IPS DF 19.7 (cell line): ENCODE measurements around the gene TGM4.
A peak's percentile ranks its signal among the peaks of the same experiment; 100 is the strongest.
"Not testable (repeated sequence)": the region's sequence is repeated elsewhere in the genome, so short reads cannot be mapped to it uniquely, and the experiment has no call there.

Source experiments
- DNase-seq: peaks from one replicate; pipeline ENCODE4 v3.0.0-alpha.2; 2013; ENCODE audit warnings: low read depth, low spot score

The TGM4 gene

GRCh38 chr3:44874308-44874707 is at the start of gene TGM4:
TSS of gene TGM4 (plus strand) at chr3:44874608. CDS start at chr3:44874679, 71 bp downstream.
- no peak for DNase-seq

GRCh38 chr3:44825264-44825925 is 49.0 kb upstream of the TGM4 start:
- no peak for DNase-seq

DNA sequence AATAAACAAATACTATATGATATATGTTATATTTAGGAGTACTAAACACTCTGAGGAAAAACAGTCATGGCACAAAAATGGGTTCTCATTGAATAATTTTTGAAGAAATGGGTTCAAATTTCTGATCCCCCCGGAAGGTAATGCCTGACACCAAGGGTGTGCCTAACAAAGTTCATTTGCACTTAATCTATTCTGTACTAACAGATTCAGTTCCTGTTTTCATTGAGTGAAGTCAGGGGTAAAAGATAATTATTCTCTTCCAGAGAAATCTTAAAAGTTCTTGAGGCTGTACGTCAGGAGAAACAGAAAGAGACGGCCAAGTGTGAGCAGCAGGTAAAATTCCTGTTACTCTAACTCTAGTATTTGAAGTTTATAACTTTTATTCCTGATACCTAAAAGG is 47.2 kb upstream of the TGM4 start:
- no peak for DNase-seq

DNA sequence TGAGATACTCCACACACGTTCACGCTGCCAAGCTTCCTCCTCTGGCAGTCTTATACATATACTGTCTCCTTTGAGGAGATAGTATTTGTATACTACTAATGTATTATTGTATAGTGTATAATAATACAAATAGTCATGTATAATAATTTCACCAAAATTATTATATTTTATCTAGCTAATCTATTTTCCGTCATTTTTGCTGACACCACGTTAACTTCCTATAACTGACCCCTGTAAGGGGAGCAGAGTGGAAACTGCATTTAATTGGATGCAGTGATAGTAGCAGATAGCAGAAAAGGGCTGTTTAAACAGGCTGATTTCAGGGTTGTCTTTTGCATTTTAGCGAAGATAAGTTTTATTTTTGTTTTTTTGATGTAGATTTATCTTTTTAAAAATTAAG is 43.2 kb upstream of the TGM4 start:
- DNase-seq, result no peak

DNA sequence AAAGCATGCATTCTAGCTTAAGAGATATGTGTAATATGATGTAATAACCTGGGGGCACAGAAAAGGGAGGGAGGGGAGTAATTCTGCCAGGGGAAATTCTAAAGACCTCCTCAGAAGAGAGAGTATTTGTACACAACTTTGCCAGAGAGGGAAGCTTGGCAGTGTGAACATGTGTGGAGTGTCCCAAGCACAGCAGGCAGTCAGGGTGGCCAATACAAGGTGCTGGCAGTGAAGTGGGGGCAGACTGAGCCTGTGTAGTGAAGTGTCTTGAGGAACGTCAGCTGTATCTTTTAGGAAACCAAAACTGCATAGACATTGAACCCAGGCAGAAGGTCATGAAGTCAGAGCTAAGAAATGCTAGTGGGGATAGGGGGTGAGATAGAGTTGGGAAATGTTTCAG is 42.4 kb upstream of the TGM4 start:
- no peak for DNase-seq

- no peak for DNase-seq
Observed at GRCh38 chr3:44832965-44833364, 41.4 kb upstream of the TGM4 start.

DNA sequence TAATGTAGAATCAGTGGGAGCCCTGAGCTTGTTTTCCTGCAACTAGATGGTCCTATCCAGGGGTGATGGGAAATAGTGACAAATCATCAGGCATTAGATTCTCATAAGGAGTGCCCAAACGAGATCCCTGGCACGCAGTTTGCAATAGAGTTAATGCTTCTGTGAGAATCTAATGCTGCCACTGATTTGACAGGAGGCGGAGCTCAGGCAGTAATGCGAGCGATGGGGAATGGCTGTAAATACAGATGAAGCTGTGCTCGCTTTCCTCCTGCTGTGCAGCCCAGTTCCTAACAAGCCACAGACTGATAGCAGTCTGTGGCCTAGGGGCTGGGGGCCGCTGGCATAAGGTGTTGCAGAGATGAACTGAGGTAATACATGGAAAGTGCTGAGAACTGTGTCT is 41.0 kb upstream of the TGM4 start:
- DNase-seq, result no peak

DNA sequence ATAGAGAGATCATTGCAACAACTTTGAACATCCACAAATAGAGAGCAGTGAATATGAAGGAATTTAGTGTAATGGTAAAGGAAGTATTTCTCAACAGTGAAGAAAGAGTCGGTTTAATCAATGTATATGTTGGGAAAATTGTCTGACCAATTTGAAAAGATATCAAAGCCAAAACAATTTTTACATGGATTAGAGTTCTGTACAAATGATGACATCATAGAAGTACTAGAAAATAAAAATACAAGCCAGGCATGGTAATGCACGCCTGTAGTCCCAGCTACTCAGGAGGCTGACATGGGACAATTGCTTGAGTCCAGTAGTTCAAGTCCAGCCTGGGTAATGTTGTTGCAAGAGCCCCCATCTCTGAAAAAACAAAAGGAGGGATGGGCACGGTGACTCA is 38.7 kb upstream of the TGM4 start:
- DNase-seq, result no peak

DNA sequence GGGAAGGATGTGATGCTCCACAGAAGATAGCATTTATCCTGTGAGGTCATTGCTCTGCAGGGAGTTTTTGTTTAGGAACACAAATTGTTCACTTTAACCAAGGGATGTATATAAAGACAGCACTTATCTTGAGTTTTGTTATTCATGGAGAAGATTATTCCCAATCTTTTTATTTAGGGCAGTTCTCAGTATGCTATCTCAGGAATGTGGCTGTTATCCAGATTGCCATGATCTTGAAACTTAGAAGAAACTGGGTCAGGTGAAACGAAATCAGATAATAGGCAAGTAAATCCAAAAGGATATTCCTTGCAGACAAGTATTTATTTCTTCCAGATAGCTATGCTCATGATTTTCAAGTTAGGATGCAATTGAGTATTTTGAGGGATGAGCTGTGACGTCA is 32.0 kb upstream of the TGM4 start:
- DNase-seq, result no peak

DNA sequence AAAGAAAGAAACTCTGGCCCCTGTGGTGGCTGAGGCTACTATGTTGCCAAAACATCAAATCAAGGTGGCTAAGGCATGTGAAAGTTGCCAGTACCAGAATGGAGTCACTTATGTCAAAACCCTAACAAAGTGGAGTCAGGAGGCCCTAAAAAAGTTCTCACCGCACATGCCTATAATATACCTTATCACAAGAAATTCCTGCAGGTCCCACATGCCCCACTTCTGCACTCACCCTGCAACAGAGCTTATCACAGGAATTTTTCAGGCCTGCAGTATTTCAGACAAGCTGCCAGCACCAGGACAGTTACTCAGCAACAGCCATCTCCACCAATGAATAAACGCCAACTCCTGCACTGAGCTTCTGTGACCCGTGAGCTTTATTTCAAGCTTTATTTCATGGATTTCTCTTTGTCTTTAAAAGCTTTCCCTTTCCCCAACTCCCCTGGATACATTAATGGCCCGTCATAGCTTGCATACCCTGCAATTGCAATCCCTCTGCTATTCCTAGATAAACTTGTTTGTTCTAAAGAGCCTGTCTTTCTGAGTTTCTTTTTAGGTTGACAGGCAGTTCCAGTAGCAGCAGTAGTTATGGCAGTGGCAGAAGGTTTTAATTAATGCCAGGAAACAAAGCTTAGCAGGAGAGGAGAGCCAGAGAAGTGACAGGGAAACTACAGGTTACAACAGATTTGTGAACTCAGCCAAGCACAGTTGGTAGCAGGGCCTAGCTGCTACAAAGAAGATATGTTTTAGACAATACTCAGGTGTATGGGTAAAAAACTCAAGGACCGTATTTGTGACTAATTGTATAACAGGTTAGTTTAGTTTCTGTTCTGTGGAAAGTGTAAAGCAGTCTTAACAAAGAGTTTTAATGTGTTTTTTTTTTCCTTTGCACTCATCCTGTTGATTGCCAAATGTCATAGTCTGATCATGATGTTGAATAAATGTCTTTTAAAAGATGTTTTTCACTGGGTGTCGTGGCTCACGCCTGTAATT is 28.6 kb upstream of the TGM4 start:
- no peak for DNase-seq

- no peak for DNase-seq
Observed at GRCh38 chr3:44848634-44849033, 25.8 kb upstream of the TGM4 start.

DNA sequence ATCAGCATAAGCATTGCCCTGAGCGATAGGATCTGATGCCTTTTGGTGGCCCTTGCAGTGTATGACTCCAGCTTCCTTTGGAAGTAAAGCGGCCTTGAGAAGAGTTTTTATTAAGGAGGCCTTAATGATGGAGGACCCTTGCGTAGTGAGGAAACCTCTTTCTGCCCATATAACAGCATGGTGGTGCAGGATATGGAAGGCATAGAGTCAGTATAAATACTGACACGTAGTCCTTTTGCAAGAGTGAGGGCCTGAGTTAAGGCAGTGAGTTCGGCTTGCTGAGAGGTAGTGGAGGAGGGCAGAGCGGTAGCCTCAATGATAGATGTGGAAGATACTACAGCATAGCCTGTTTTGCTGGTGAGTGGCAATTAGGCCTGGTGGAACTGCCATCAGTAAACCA is 17.7 kb upstream of the TGM4 start:
- DNase-seq, result not testable (repeated sequence)

DNA sequence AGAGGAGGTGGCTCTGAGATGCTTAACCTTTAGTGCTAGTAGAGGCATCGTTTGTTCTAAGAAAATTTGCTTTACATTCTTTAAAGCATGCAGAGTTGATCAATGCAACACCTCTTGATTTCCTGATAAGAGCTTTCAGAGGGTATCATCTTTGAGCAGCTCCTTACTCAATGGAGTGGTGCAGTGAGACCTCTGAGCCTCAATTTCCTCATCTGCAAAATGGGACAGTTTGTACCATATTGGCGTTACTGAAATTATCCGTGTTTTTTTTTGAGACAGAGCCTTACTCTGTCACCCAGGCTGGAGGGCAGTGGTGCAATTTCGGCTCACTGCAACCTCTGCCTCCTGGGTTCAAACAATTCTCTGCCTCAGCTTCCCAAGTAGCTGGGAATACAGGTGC is 14.3 kb upstream of the TGM4 start:
- no peak for DNase-seq

GRCh38 chr3:44861412-44862225 is 12.8 kb upstream of the TGM4 start, which contains the start of gene TMEM42:
TSS of gene TMEM42 (plus strand) at chr3:44861912. CDS start at chr3:44861925, 13 bp downstream.
- DNase-seq, result peak; percentile 73

DNA sequence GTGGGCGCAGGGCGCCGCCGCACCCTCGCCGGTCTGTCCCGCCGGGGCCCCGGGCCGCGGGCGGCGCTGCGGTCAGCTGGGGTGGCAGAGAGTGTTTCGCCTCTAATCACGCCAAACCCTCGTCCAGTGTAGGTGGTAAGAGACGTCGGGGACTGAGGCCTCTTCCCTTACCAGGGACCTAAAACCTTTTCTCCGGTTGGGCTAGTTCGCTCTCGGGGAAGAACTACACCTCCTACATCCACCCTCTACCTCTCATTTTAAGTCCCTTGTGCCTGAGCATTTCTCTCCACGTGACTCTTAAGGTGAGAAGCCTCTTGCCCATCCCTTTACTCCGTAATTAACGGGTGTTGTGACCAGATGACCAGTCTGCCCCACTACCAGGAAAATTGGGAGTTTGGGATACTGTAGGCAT is 12.2 kb upstream of the TGM4 start:
- DNase-seq, result no peak

DNA sequence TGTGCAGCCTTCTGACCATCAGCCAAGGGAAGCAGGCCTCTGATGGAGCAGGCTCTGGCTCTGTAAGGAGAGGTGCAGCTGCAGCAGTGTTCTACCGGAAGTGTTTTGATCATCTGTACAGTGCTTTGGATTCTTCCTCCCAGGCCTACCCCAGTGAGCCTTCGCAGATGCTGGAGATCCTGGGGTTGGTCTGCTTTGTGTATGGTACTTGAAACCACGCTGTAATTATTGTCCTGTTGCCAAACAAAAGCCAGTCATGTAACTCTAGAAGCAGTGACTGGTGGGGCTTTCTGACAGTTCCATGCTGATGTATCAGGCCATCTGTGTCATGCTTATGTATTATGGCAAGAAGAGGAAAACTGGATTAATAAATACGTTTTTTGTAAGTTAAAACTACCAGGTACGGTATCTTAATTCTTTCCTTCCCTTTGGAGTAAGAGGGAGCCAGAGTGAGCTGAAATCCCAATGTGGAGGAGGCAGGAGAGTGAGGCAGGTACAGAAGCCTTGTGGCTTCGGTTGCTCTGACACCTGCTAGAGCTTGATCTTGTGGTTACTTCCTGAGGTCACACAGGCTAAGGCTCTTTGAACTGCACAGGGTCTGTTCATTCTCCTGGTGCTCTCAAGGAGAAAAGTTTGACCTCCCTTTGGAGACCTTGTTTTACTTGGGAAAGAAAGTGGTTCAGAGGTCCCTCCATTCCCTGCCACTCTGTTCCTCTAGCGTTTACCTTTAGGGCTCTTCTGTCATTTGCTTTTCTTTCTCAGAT is 9.0 kb upstream of the TGM4 start:
- no peak for DNase-seq

GRCh38 chr3:44867421-44868111 is 6.8 kb upstream of the TGM4 start:
- DNase-seq, result no peak

GRCh38 chr3:44870375-44871061 is 3.9 kb upstream of the TGM4 start:
- DNase-seq, result no peak

DNA sequence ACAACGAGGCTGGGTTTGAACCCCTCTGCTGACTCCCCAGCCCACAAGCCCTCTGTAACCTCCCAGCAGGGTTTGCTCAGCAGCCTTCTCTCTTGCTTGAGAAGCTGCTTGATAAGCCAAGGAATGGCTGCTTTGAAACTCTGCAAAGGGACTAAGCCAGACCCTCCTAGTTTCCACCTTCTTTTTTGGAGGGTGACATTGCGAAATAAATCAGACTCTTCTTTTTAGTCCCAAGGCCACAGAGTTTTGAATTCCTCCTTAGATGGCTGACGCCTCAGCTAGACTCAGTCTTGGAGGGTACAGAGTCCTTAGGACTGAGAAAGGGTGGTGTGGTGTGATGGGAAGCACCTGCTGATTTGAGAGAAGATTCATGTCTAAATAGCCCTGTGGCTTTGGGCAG is 1.2 kb downstream of the TGM4 start:
- DNase-seq, result no peak

DNA sequence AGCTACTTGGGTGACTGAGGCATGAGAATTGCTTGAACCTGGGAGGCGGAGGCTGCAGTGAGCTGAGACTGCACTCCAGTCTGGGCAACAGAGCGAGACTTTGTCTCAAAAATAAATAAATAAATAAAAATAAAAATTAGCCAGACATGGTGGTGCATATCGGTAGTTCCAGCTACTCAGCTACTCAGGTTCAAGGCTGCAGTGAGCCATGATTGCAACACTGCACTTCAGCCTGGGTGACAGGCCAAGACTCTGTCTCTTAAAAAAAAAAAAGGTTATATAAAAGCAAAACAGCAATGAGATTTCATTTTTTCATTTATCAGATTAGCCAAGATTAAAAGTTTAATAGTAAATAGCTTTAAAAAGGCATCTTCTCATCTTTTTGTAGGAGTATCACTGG is 2.9 kb downstream of the TGM4 start:
- DNase-seq, result no peak
